Common myeloid progenitor, CD34-positive (primary cell): ENCODE results near the gene HID1.

ENCODE experiments used
- CTCF ChIA-PET: fragments of 350-600 bp; sonication (Branson Sonifier 250); formaldehyde crosslinking; loops from one replicate; lab custom pipeline; 2021; ENCODE audit warnings: antibody characterized with exemption; lab: Charles Lee
- POLR2A ChIA-PET: fragments of 350-600 bp; sonication (Branson Sonifier 250); formaldehyde crosslinking; loops from one replicate; lab custom pipeline; 2021; ENCODE audit warnings: antibody characterized with exemption; lab: Charles Lee
- DNase-seq, 3 donors: peaks; one replicate each; pipeline versions ENCODE4 v3.0.0 to v3.0.0-alpha.2; 2013
- H3K27ac ChIP-seq, 2 experiments: 1 replicate in 1 of 2; 2 replicates in 1 of 2; pipeline ENCODE4 v1.7.0; 2013; ENCODE audit warnings: inconsistent platforms in 2 of 2, low read length in 2 of 2, mild to moderate bottlenecking in 2 of 2, low read depth in 1 of 2, moderate library complexity in 1 of 2; ENCODE audit not compliant: severe bottlenecking in 2 of 2, insufficient read depth in 1 of 2, poor library complexity in 1 of 2
- H3K27me3 ChIP-seq, 5 experiments: replicated peaks in 2 of 5; 1 replicate in 3 of 5; 2 replicates in 2 of 5; pipeline versions ENCODE4 v1.6.1 to v1.7.0; 2013; ENCODE audit warnings: low read length in 4 of 5, mild to moderate bottlenecking in 2 of 5, moderate library complexity in 2 of 5, inconsistent platforms in 1 of 5; ENCODE audit not compliant: insufficient read depth in 5 of 5, control insufficient read depth in 4 of 5
- H3K36me3 ChIP-seq, 4 experiments: 1 replicate in 2 of 4; 2 replicates in 2 of 4; pipeline versions ENCODE4 v1.6.1 to v1.7.0; 2013; ENCODE audit warnings: low read length in 3 of 4, control low read depth in 1 of 4, mild to moderate bottlenecking in 1 of 4; ENCODE audit not compliant: control insufficient read depth in 4 of 4, insufficient read depth in 4 of 4
- H3K4me1 ChIP-seq, 4 experiments: 1 replicate in 3 of 4; 2 replicates in 1 of 4; pipeline versions ENCODE4 v1.6.1 to v1.7.1; 2013; ENCODE audit warnings: low read length in 3 of 4, mild to moderate bottlenecking in 3 of 4, control low read depth in 1 of 4, inconsistent platforms in 1 of 4, moderate library complexity in 1 of 4; ENCODE audit not compliant: control insufficient read depth in 4 of 4, insufficient read depth in 4 of 4; ENCODE audit errors: control extremely low read depth in 1 of 4
- H3K4me3 ChIP-seq, 7 experiments: 1 replicate in 4 of 7; 2 replicates in 3 of 7; pipeline versions ENCODE4 v1.5.1 to v1.7.0; 2013; ENCODE audit warnings: mild to moderate bottlenecking in 7 of 7, low read length in 6 of 7, moderate library complexity in 6 of 7, inconsistent platforms in 2 of 7, low read depth in 2 of 7, control low read depth in 1 of 7; ENCODE audit not compliant: insufficient read depth in 4 of 7, control insufficient read depth in 1 of 7; ENCODE audit errors: extremely low read depth in 1 of 7
- H3K9me3 ChIP-seq, 5 experiments: 1 replicate in 4 of 5; 2 replicates in 1 of 5; pipeline versions ENCODE4 v1.6.1 to v1.7.1; 2013; ENCODE audit warnings: low read length in 4 of 5, mild to moderate bottlenecking in 2 of 5, inconsistent platforms in 1 of 5, low read depth in 1 of 5, moderate library complexity in 1 of 5; ENCODE audit not compliant: control insufficient read depth in 4 of 5, insufficient read depth in 2 of 5; ENCODE audit errors: control extremely low read depth in 1 of 5
- WGBS: methylation state at CpG from one replicate; pipeline ENCODE4 v1.1.5; 2013; ENCODE audit not compliant: insufficient coverage; 5-methylcytosine and 5-hydroxymethylcytosine counted together

The HID1 gene

GRCh38 chr17:75001915-75002843 lies 29.6 kb upstream of the HID1 start:
- WGBS = 100% methylated on average over 12 of the region's 15 CpGs
- Histone ChIP-seq H3K36me3 (no peaks in the 10 kb centered on the region), H3K4me1 (peaks cover 2 to 16% (median 3%) of the 10 kb centered on the region in 4 experiments), H3K4me3 (no peak overlapping the region), H3K27me3 (no peaks in the 10 kb centered on the region), H3K27ac (no peak overlapping the region), H3K9me3 (no peaks in the 10 kb centered on the region)
- POLR2A ChIA-PET = no interaction called here
- DNase-seq = peak in 2 of 3 donors; percentile 57
- CTCF ChIA-PET = interaction anchor here (1.1 to 3.8 kb wide), 5 partner anchors 9 to 41 kb away, joined by 3 to 26 read pairs (median 6); partner anchors contain the start of genes CDR2L and MRPL58

- no peak for DNase-seq
- ChIA-PET CTCF (interaction anchor here (0.7 to 3.8 kb wide), 6 partner anchors 8 to 40 kb away, joined by 3 to 26 read pairs (median 6); partner anchors contain the start of genes CDR2L and MRPL58), POLR2A (no interaction called here)
- Histone ChIP-seq H3K9me3 (no peaks in the 10 kb centered on the region), H3K27me3 (peaks cover 0 to 3% (median 0%) of the 10 kb centered on the region in 5 experiments), H3K4me1 (peaks cover 2 to 16% (median 3%) of the 10 kb centered on the region in 4 experiments), H3K4me3 (no peak overlapping the region), H3K36me3 (no peaks in the 10 kb centered on the region), H3K27ac (no peak overlapping the region)
- 90% methylated on average over 4 of the region's 4 CpGs for whole genome bisulfite sequencing
These were observed 27.0 kb upstream of the HID1 start for GRCh38 chr17:74999523-74999922.

DNA sequence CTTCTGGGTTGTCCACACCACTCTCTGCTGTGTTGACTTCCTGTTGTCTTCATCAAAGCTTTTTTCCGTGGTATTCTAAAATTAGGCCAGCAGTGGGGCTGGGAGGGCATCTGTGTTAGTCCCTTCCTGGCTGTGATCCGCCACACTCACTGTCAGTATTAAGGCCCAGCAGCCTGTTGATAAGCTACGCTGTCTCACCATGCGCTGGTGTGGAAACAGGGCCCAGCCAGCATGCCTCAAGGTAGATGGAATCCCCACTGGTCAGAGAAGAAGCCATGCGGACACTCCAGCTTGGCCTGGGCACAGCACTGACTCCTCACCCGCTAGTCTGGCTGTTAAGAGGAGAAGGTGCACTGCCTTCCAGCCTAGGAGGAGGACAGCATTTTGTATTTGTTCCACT lies 26.2 kb upstream of the HID1 start:
- Histone ChIP-seq H3K9me3 (no peaks in the 10 kb centered on the region), H3K4me3 (no peak overlapping the region), H3K4me1 (peaks cover 2 to 16% (median 3%) of the 10 kb centered on the region in 4 experiments), H3K27ac (no peak overlapping the region), H3K27me3 (peaks cover 0 to 6% (median 0%) of the 10 kb centered on the region in 5 experiments), H3K36me3 (no peaks in the 10 kb centered on the region)
- POLR2A ChIA-PET = no interaction called here
- CTCF ChIA-PET = interaction anchor here (0.8 to 3.8 kb wide), 4 partner anchors 10 to 40 kb away, joined by 3 to 26 read pairs (median 6); partner anchors contain the start of gene MRPL58
- no peak for DNase-seq
- WGBS = 78% methylated on average over 4 of the region's 6 CpGs

DNA sequence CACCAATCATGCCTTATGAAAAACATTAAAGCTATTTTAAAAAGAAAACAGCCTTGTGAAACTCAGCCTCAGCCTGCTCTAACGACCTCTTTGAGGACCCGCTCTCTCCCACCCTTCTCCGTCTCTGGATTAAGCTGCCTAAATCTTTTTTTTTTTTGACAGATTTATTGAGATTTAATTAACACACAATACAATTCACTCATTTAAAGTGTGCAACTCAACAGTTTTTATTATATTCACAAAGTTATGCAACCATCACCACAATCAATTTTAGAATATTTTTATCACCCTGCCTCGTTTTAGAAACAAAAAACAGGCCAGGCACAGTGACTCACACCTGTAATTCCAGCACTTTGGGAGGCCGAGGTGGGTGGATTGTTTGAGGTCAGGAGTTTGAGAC lies 23.3 kb upstream of the HID1 start:
- DNase-seq = no peak
- 95% methylated on average over 4 of the region's 5 CpGs for WGBS

DNA sequence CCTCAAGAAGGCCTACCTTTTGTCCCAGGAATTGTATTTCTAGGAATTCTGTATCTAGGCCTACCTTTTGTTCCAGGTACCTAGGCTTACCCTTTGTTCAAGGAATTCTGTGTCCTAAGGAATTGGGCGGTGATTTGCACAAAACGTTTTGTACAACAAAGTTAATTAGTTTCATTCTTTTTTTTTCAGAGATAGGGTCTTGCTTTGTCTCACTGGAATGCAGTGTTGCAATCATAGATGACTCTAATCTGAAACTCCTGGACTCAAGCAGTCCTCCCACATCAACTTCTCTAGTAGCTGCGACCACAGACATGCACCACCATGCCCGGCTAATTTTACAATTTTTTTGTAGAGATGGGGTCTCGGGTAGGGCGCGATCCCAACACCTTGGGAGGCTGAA lies 21.9 kb upstream of the HID1 start:
- no peaks in the 10 kb centered on the region for H3K9me3 ChIP-seq
- no peaks in the 10 kb centered on the region for H3K4me1 ChIP-seq
- ChIA-PET POLR2A (interaction anchor here (0.6 to 0.7 kb wide), 2 partner anchors 20 to 22 kb away, joined by 3 to 4 read pairs; partner anchors contain the start of gene HID1), CTCF (interaction anchor here (0.6 to 2.3 kb wide), 3 partner anchors 18 to 1054 kb away, joined by 3 to 12 read pairs (median 5); partner anchors contain the start of gene MRPL58)
- no peak overlapping the region for H3K27ac ChIP-seq
- 98% methylated on average over 4 of the region's 7 CpGs for WGBS
- H3K4me3 ChIP-seq = no peak overlapping the region
- peaks cover 0 to 12% (median 0%) of the 10 kb centered on the region in 5 experiments for H3K27me3 ChIP-seq
- no peaks in the 10 kb centered on the region for H3K36me3 ChIP-seq
- no peak for DNase-seq

More for the DNA sequence above, 23.3 kb upstream of the HID1 start:
- Histone ChIP-seq H3K27ac (no peak overlapping the region), H3K4me1 (no peaks in the 10 kb centered on the region), H3K4me3 (no peak overlapping the region), H3K36me3 (no peaks in the 10 kb centered on the region), H3K9me3 (no peaks in the 10 kb centered on the region), H3K27me3 (peaks cover 0 to 8% (median 0%) of the 10 kb centered on the region in 5 experiments)
- CTCF ChIA-PET = interaction anchor here (2.3 kb wide), 1 partner anchor 34 kb away, joined by 5 read pairs; no protein-coding TSS in a partner anchor
- POLR2A ChIA-PET = no interaction called here

GRCh38 chr17:74992223-74992622 lies 19.7 kb upstream of the HID1 start:
- Histone ChIP-seq H3K27me3 (peaks cover 0 to 22% (median 2%) of the 10 kb centered on the region in 5 experiments), H3K4me1 (peaks cover 0 to 14% (median 13%) of the 10 kb centered on the region in 4 experiments), H3K27ac (no peak overlapping the region), H3K9me3 (no peaks in the 10 kb centered on the region), H3K4me3 (no peak overlapping the region), H3K36me3 (no peaks in the 10 kb centered on the region)
- 70% methylated on average over 2 of the region's 2 CpGs for WGBS
- POLR2A ChIA-PET = no interaction called here
- CTCF ChIA-PET = interaction anchor here (0.9 to 2.3 kb wide), 4 partner anchors 15 to 30 kb away, joined by 3 to 7 read pairs (median 4); partner anchors contain the start of gene MRPL58
- no peak for DNase-seq
